GM21526 (cell line): Measurements from ENCODE around the gene SPEM1.

Experiments
- ATAC-seq: cut with Tn5 transposase; IDR thresholded peaks from one replicate; pipeline ENCODE4 v1.9.1; 2021; ENCODE audit warnings: moderate library complexity; ENCODE audit not compliant: unreplicated experiment, low FRiP score

The SPEM1 gene

DNA sequence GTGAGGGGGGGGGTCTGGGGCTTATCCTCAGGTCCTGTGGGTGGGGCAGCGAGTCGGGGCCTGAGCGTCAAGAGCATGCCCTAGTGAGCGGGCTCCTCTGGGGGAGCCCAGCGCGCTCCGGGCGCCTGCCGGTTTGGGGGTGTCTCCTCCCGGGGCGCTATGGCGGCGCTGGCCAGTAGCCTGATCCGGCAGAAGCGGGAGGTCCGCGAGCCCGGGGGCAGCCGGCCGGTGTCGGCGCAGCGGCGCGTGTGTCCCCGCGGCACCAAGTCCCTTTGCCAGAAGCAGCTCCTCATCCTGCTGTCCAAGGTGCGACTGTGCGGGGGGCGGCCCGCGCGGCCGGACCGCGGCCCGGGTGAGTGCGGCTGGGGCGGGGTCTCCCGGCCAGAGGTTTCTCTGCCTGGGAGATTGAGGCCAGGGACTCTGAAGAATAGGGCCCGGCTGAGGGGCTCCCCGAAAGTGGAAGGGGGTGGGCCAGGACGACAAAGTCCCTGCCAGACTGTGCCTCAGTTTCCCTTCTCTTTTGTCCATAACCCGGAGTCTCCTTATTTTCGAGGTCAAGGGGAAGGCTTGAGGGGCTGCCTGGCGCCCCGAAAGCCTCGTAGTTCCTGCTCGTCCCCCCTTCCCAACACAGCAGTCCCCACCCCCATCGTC lies 19.5 kb downstream of the SPEM1 start, which contains the start of gene FGF11:
Gene FGF11, plus strand, starts transcription at position 51 of the 651 bp plus-strand sequence. Its CDS starts 109 bp downstream, at position 160.
- ATAC-seq, result no peak

DNA sequence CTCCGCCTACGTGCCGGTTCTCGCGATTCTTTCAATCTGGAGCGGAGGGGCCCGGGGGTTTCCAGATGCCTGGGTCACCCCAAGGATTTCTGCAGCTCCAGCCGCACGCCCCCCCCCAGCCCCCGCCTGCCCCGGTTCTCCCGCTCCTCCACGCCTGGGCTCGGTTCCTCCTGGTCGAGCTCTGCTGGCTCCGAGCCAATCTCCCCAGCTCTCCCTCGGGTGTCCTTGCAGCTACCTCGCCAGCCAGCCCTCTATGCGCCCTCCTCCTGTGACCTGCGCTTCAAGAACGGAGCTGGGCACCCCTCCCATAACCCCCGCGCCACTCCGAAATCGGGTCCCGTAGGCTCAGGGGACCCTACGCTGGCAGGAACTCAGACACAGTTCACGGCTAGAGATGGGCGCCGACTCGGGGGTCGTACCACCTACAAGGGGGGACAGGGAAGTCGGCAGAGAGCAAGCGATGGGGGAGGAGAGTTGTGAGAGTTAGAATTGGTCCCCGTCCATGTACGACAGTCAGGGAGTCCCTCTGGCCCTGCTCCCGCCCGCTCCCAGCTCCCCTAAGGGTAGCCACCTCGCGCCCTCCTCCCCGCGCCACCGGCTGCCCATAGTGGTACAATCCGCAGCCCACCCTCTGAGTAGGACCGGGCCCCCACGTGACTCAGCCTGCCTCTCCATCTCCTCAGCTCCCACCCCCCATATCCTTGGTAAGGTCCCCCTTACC lies 20.1 kb downstream of the SPEM1 start:
- no peak for ATAC-seq

DNA sequence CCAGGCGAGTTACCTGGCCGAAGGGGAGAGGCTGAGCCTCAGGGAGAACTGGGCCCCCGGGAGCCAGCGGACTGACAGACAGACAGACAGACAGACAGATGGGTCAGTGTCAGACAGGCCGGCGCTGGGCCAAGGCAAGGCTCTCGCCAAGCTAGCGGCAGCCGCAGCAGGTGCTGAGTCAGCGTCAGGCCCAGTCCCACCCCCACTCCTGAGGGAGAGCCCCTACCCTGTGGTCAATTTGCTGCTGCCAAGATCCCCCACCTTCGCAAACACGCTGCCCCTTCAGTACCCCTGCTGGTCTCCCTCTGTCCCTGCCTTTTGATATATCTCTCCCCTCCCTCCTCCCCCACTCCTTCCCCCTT lies 20.7 kb downstream of the SPEM1 start:
- no peak for ATAC-seq

DNA sequence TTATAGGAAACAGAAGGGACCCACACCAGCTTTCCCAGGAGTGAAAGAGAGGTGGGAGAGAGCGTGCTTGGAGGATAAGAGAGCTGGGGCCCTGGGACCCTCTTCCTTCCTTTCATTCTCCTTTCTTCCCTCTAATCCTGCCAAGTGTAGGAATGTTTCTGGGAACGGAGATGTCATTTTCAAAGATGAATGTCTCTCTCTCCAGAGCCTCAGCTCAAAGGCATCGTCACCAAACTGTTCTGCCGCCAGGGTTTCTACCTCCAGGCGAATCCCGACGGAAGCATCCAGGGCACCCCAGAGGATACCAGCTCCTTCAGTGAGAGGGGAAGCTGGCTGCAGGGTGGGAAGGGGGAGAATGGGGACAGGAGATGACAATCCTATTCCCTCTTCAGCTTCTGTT lies 21.1 kb downstream of the SPEM1 start:
- ATAC-seq, result no peak

DNA sequence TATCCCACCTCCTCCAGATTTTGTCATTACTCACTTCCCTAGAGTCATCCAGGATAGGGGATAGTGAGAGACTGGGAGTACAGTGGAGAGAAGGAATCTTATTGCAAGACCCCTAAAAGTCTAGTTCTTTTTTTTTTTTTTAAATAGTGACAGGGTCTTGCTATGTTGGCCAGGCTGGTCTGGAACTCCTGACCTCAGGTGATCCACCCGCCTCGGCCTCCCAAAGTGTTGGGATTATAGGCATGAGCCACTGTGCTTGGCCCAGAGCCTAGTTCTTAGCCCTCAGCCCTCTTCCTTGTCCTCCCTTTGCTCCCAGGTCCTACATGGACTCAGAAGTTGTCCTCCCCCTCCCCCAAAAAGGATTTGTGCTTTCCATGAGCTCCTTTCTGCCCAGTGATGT lies 22.0 kb downstream of the SPEM1 start:
- no peak for ATAC-seq

DNA sequence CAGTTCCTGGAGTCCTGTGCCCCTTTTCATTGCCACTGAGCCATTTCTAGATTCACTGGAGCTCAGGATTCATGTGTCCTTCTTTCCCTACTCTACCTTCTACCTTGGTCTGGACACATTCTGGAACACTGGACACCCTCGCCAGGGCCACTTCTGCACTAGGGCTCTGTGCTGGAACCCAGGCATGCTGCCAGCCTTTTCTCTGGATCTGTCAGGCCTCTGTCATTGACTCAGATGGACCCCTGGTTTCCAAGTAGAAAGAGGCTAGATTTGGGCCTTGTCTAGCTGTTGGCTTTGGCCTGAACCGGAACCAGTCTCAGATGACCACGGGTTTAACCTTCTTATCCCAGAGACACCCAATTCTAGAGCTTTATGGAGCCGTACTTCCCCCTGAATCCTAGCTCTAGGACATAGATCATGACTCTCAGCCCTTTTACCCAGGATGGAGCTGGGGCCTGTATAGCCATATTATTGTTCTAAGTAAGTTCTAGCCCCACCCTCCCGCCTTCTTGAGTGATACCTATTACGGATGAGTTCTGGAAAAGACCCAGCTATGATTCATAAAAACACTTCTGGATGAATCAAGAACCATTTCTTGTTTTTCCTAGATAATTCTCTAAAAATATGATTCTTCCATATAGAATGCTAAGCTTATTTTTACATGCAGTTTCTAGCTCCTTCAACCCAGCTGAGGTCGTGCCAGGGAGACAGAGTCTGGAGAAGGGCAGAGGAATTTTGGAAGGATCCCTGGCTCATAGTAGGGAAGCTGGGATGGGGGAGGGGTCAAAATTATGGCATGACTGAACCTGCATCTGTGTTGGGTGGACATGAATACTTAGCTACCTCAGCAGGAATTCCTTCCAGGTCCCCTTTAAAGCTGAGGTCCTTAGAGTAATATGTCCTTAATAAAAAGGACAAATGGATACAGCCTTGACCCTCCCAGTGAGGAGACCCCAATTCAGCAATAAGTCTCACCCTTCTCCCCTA lies 23.7 kb downstream of the SPEM1 start:
- ATAC-seq, result no peak

DNA sequence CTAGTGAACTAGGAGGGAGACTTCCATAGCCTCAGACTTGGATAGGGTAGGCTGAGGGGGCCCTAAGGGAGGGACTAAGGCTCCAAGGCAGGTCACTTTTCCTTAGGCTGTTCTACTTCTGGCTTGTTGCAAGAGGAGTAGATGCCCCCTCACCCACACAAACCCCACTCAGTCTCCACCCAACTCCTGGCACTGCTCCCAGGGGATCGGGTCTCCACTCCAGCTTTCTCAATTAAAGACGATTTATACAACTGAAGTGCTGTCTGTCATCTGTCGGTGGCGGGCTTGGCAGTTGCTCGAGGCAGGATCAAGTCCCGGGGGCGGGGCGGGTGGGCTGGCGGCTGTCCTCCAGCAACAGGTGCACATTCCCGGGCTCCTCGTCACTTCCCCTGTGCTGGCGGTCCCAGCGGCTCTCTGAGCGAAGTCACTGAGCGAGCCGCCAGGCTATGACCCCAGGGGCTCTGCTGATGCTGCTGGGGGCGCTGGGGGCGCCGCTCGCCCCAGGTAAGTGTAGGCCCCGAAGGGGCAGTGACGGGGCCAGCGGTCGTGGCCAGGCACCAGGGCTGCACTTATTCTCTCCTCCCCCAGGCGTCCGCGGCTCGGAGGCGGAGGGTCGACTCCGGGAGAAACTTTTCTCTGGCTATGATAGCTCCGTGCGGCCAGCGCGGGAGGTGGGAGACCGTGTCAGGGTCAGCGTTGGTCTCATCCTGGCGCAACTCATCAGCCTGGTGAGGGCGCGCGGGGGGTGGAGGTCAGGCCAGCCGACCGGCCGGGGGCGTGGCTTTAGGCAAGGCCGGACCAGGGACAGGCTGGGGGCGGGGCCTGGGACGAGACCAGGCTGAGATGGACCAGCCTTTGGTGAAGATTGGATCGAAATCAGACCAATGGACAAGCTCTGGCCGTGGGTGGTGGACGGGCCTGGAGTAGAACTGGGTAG lies 24.8 kb downstream of the SPEM1 start, which contains the start of gene CHRNB1:
Gene CHRNB1, plus strand, starts transcription at position 380 of the 937 bp plus-strand sequence. Its CDS starts 67 bp downstream, at position 447.
- no peak for ATAC-seq

DNA sequence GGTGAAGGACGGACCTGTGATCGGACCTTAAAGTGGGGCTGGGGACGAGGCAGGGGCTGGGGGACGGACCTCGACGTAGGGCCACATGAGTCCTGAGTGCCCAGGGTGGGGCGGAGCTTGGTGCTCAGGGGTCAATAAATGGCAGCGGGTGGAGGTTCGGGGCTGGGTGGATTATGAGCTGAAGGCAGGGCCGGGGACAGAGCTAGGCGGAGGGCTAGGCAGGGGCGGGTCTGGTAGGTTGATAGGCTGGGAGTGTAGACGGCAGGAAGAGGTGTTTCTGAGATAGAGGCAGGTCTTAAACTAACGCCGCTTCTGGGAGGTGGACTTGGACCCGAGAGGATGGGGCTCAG lies 25.5 kb downstream of the SPEM1 start:
- ATAC-seq, result no peak

DNA sequence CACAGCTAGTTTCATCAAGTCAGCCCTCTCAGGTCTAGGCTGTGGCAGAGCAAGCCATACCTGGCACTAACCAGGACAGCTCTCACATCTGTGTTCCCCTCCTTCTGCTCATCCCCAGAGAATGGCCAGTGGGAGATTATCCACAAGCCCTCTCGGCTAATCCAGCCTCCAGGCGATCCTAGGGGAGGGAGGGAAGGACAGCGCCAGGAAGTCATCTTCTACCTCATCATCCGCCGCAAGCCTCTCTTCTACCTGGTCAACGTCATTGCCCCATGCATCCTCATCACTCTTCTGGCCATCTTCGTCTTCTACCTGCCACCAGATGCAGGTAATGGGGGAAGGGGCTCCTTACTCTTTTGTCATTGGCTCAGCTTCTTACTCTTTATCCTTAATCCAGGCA lies 28.3 kb downstream of the SPEM1 start:
- no peak for ATAC-seq

DNA sequence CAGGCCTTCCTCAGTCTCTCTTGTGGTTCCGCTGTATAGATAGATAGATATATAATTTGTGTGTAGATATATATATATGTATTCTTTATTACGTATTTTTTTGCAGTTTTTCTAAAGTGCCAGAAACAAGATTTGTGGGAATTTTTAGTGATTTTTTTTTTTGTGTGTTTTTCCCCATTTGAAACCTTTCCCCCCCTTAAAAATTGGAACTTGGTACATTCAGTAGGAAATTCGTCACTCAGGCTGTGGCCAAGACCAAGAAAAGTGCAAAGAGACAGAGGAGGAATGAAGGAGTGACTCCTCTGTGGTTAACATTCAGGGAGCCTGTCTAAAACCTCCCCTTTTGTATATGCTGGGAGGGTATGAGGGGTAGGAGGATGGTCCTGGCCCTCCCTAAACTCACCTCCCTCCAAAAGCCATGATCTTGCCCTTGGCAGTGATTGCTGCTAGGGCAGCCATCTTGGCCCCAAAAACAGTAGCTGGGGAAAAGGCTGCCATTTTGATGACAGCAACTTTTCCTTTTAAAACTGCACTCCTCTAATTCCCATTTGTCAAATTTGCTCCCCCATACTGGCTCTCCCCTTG lies 39.9 kb downstream of the SPEM1 start:
- ATAC-seq, result no peak

DNA sequence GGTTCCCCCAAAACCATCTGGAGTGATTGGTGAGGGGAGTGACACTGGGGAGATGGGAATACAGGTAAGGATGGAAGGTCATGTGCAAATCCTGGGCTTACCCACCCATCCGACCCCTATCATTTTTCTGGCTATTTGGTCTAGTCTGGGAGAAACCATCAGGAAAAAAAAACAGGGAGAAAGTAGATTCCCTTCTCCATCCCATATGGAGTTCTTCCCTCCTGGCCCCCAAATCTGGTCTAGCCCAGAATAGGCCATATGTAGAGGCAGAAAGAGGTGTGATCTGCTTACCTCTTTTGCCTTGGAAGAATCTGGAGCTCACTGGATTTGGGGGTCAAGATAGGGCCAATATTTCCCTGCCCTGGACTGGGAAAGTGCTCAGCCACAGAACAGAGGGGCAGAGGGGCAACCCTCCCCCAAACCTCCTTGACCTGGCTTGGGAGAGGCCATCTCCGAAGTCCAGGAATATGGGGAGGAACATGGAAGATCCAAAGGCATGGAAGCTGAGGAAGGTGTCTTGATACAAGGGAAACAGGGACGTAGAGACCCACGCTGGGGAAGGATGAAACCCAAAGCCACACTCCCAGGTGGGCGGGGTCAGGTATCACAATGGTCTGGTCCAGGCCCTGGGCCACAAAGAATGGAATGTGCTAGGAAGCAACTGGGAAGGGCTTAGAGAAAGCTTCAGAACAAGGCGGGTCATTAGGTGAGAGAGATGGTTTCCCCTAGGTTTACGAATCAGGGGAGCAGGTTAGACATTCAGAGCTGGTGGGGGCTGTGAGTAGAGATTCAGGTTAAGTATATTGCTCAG lies 40.9 kb downstream of the SPEM1 start:
- no peak for ATAC-seq

DNA sequence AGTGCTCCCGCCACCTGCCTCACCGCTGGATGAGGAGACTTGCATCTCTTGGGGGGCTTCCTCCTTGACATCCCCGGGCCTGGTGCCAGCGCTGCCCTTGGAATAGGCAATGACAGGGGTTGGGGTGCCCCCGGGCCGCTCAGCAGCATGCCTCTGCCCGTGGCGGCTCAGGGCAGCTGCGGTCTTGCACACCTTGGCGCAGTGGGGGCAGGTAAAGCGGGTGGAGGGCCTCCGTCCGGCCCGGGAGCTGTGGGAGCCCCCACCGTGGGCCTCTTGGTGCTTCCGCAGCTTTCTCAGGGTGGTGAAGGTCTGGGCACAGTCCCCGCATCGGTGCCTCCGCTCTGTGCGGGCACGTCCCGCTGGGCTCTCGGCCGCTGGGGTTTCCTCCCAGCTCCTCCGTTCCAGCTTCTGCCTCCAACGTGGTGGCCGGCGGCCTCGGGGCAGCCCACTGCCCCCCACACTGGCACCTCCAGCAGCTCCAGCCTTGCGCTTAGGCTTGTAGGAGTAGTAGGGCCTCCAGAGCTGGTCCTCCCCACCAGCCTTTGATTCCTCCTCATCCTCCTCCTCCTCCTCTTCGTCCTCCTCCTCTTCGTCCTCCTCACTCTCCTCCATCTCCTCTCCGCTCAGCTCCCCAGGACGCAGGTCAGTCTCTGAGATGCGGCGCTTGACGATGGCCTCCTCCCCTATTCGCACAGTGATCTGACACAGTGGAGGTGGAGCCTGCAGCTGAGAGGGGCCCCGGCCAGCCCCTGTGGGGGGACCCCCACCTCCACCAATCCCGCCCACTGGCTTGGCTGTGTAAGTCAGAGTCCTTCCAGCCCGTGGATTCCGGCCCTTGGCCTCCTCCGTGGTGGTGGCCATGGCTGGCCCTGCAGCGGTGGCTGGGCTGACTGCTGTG lies 42.6 kb downstream of the SPEM1 start:
- ATAC-seq, result no peak

DNA sequence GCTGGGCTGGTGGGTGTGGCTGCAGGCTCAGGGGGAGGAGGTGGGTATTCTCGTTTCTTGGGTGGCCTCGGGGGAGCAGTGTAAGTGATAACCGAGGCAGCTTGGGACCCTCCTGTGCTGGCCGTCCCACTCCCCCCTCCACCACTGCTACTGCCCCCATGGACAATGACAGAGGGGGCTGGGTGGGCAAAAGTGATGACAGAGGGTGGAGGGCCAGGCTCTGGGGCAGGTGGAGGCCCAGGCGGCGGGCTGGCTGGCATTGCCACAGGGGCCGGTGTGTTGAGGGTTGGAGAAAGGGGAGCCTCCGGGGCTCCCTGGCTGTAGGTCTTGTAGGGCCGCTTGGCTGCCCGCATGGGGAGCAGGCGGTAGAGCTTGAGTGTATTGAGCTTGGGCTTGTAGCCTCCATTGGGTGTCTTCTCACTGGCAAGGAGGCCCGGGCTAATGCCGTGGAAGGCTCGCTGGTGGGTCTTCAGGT lies 43.3 kb downstream of the SPEM1 start:
- ATAC-seq, result no peak

DNA sequence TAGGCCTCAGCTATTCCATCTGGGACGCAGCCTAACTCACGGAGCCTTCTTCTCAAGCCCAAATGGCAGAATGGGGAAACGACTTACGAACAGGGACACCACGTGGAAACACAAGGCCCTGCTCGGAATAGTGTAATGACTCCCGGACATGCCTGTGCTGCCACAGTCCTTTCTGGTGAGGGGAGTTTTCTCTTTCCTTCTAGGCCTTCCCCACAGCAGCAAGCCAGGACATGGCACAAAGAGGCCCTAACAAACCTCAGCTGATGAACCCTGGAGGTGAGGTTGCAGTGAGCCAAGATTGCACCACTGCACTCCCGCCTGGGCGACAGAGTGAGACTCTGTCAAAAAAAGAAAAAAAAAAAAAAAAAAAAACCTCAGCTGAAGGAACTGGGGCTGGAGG lies 44.0 kb downstream of the SPEM1 start:
- no peak for ATAC-seq

DNA sequence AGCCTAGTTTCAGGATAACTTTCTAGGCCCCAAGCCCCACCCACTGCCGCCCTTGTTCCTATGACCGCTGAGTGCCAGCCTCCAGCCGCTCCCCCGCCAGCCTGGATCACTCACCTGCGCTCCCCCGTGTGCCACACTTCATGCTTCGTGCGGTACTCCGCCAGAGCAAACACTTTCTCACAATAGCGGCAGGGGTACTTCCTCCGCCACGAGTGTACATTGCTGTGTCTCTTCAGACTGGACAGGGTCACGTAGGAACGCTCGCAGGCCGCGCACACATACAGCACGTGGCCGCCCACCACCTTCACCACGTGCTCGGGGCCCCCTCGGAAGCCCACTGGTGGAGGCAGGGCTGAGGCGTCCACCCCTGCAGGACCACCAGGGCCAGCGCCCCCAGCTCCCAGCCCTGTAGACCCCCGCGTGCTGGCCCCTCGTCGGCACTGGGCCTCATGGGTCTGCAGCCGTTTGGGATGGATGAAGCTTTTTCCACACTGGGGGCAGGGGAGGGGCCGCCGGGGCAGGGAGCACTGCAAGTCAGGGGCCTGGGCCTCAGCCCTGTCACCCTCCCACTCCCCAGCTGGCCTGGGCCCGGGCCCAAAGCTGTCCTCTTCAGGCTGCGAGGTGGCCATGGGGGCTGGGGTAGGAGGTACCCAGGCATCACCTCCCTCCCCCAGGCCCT lies 45.6 kb downstream of the SPEM1 start:
- no peak for ATAC-seq

DNA sequence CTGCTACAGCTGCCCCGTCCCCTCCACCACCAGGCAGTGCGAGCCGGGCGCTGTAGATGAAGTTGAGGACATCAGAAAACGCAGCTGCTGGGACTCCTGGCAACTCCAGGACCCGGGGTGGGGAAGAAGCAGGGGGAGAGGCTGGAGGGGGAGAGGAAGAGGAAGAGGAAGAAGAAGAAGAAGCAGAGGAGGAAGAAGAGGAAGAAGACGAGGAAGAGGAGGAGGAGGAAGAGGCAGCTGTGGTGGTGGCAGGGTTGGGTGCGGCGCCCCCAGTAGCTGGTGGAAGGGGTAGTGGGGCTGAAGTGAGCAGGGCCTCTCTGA lies 46.2 kb downstream of the SPEM1 start:
- ATAC-seq, result no peak

DNA sequence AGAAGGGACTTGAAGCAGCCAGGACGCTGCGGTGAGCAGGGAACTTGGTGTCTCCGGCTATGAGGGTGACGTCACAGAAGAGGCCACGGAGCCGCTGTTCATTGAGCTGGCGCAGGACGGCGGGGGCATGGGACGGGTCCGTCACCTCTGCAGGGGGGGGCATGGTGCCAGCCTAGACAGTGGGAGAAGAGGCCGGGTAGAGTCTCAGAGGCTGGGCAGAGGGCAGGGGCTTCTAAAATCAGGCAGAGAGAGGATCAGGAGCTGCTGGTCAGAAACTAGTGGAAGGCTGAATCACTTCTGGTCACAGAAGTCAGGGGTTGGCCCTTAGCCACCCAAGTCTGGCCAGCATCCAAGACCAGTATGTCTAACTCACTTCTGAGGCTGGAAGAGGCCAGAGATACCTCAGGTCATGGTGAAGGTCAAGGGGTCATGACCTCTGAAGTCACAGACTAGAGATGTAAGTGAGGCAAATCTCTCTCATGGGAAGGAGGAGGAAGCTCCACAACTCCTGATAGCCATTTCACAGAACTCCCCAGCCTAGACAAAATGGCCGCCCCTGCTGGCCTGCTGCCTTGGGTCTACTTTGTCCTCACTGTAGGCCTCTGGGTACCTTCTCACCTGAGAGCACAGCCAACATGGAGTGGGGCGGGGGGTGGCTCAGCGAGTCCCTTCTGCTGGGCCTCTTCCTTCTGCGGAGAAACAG lies 46.7 kb downstream of the SPEM1 start:
- no peak for ATAC-seq
